ENCODE measurements around the gene GNAT2.

The GNAT2 gene

DNA sequence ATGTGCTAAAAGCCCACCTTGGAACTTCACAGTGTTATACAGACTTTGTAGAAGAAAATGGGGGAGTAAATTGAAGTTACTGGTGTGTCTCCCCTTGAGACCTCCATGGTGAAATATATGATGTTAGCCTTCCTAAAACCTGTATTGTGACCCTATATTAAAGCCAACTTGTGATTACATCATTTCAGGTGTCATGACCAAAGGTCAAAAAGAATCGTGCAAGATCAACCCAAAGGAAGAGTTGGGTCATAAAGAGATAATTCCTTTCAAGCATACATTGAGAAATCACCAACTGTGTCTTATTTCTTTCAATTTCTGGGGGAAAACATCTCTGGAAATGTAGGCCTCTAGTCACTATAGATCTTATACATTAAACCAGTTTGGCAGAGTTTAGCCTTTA is 34.6 kb downstream of the GNAT2 start:
- H3K27ac ChIP-seq, result no peak overlapping the region
- no peak for DNase-seq (ENCODE audit: low spot score)
- TF ChIP-seq, protein P1, sequence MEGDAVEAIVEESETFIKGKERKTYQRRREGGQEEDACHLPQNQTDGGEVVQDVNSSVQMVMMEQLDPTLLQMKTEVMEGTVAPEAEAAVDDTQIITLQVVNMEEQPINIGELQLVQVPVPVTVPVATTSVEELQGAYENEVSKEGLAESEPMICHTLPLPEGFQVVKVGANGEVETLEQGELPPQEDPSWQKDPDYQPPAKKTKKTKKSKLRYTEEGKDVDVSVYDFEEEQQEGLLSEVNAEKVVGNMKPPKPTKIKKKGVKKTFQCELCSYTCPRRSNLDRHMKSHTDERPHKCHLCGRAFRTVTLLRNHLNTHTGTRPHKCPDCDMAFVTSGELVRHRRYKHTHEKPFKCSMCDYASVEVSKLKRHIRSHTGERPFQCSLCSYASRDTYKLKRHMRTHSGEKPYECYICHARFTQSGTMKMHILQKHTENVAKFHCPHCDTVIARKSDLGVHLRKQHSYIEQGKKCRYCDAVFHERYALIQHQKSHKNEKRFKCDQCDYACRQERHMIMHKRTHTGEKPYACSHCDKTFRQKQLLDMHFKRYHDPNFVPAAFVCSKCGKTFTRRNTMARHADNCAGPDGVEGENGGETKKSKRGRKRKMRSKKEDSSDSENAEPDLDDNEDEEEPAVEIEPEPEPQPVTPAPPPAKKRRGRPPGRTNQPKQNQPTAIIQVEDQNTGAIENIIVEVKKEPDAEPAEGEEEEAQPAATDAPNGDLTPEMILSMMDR (conservative IDR thresholded peaks at IDR 0.05; ENCODE audit: low read depth), result no peak
- ChIA-PET POLR2A (ENCODE audit: low non-redundant PET) (no interaction called here), CTCF (no interaction called here)

DNA sequence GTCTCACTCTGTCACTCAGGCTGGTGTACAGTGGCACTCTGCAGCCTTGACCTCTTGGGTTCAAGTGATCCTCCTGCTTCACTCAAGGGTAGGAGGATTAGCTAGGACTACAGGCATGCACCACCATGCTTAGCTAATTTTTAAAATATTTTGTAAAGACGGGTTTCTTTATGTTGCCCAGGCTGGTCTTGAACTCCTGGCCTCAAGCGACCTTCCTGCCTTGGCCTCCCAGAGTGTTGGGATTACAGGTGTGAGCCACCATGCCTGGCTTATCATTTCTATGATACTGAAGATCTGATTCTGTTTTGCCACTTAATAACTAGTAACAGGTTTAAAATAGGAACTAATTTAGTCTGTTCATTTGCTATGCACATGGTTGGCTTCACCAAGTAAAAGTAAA is 37.4 kb downstream of the GNAT2 start:
- DNase-seq (ENCODE audit: low spot score), result no peak
- ChIA-PET POLR2A (ENCODE audit: low non-redundant PET) (no interaction called here), CTCF (no interaction called here)
- TF ChIP-seq, protein P1 (conservative IDR thresholded peaks at IDR 0.05; ENCODE audit: low read depth), result no peak
- no peak overlapping the region for H3K27ac ChIP-seq

DNA sequence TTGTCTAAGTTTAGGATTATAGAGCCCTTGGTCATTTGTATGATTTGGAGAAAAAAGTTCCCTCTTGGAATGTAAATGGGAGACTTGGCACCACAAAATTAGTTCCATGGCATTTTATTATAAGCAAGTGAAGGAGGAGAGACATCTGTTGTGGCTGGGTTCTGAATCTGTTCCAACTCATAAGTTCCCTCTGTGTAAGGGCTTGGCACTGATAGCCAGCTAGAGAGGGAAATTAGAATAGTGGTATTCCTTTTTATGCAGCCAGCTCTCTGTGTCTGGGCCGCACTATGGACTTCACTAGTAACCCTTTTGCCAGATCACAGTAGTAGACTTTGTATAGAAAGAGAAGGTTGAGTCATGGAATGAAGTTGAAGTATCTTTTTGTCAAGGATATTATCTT is 39.9 kb downstream of the GNAT2 start:
- no peak for DNase-seq (ENCODE audit: low spot score)
- TF ChIP-seq, protein P1 (conservative IDR thresholded peaks at IDR 0.05; ENCODE audit: low read depth), result no peak
- H3K27ac ChIP-seq, result no peak overlapping the region
- CTCF ChIA-PET, result interaction anchor here (0.6 to 0.8 kb wide), 2 partner anchors 9 to 71 kb away, joined by 3 read pairs; no protein-coding TSS in a partner anchor
- POLR2A ChIA-PET (ENCODE audit: low non-redundant PET), result no interaction called here

DNA sequence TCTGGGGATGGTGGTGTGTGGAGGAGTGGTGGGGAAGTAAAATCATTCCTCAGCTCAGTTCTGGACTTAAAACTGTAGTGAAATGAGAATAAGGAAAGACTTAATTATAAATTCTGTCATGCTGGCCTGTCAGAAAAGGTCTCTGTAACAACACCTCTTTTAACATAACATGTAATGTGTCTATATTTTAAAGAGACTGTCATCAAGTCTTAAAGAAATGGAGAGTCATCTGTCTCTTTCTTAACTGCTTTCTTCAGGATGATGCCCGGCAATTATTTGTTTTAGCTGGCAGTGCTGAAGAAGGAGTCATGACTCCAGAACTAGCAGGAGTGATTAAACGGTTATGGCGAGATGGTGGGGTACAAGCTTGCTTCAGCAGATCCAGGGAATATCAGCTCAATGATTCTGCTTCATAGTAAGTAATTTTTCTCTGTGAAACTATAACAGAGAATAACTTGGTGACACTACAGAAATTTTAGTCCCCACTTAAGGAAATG is 40.4 kb downstream of the GNAT2 start:
- POLR2A ChIA-PET (ENCODE audit: low non-redundant PET), result no interaction called here
- TF ChIP-seq, protein P1 (conservative IDR thresholded peaks at IDR 0.05; ENCODE audit: low read depth), result no peak
- no peak for DNase-seq (ENCODE audit: low spot score)
- no peak overlapping the region for H3K27ac ChIP-seq
- CTCF ChIA-PET, result interaction anchor here (0.6 to 0.8 kb wide), 3 partner anchors 9 to 198 kb away, joined by 3 to 4 read pairs (median 3); no protein-coding TSS in a partner anchor

DNA sequence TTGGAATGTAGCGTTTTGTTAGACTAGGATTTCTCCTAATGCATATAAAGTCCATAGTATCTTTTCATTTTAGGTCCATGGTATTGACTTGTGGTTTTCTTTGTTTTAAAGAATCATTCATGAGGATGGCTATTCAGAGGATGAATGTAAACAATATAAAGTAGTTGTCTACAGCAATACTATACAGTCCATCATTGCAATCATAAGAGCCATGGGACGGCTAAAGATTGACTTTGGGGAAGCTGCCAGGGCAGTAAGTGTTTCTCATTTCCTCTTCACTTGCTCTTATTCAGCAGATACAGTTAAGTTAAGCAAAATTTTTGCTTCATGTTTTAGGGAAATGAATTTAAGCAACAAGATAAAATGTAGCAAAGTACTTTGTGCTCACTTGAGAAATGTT is 45.6 kb downstream of the GNAT2 start:
- H3K27ac ChIP-seq, result no peak overlapping the region
- ChIA-PET CTCF (no interaction called here), POLR2A (ENCODE audit: low non-redundant PET) (no interaction called here)
- DNase-seq (ENCODE audit: low spot score), result no peak
- TF ChIP-seq, protein P1 (conservative IDR thresholded peaks at IDR 0.05; ENCODE audit: low read depth), result no peak

DNA sequence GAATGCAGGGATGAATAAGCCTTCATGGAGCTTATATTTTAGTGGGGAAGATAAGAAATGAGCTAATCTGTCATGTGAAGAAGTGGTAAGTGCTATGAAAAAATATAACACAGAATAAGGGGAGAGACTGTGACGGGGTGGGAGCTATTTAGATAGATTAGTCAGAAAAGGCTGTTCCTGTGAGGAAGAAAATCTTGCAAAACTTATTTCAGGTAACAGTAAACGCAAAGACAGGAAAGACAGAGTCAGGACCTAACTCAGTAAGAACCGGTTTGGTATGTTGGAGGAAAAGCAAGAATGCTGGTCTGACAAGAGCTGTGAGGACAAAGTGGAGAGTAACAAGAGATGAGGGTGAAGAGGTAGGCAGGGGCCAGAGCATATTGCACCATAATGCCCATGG is 49.0 kb downstream of the GNAT2 start:
- TF ChIP-seq, protein P1 (conservative IDR thresholded peaks at IDR 0.05; ENCODE audit: low read depth), result no peak
- no peak overlapping the region for H3K27ac ChIP-seq
- DNase-seq (ENCODE audit: low spot score), result peak; percentile 30
- CTCF ChIA-PET, result interaction anchor here (0.6 to 0.7 kb wide), 2 partner anchors 9 to 42 kb away, joined by 3 to 4 read pairs; no protein-coding TSS in a partner anchor
- POLR2A ChIA-PET (ENCODE audit: low non-redundant PET), result no interaction called here

Data from RWPE1 (cell line).